ENCODE measurements around the gene EZR. TPM values are rescaled to one million over a fixed set of nuclear protein-coding genes. Genes with fewer than 3 reads are reported as not detected.

The EZR gene
- total RNA-seq, 2 donors from 2014 or later, result 257 to 424 TPM

GRCh38 chr6:158818581-158819212, 471 bp downstream of the EZR start:
- intact Hi-C loops (cut with DNase I), result loop anchor here (10.0 kb wide), 1 partner anchor 114 kb away; no protein-coding TSS in a partner anchor

DNA sequence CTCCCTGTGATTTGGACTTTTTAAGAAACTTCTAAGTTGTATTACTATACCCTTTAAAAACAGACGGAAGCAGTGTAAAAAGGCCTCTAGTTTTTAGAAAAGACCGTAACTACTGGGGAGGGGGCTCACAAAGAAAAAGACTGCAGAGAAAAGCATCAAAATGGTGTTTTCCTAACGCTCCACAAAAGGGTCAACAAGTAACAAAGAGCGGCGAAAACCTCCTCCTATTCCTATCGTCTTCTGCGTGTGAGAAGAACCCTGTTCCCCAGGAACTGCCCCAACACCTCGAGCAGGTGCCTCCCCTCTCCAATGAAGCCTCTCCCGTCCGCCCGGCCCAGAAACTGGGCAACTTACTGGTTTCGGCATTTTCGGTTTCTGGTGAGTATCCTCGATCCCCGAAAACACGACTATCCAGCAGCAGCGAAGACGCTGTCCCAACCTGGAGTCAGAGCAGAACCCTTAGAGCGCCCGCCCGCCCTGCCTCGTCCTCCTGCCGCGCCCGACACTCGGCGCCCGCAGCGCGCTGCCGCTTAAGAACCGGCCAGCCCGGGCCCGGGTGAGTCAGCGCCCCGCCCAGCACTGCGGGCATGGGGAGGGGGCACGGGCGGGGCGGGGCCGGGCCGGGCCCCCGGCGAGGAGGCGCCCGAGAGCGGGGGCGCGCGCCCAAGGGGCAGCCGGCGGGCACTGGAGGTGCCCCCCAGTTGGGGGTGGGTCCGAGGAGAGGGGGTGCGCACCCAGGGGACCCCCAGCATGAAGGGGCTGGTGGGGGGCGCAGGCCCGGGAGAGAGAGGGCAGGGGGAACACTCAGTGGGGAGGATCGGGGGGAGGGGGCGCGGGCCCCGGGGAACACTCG, 1.2 kb downstream of the EZR start:
- H3K36me3 ChIP-seq, result no peaks in the 10 kb centered on the region
- intact Hi-C loops (cut with DNase I), result loop anchor here (10.0 kb wide), 1 partner anchor 113 kb away; no protein-coding TSS in a partner anchor
- H3K27ac ChIP-seq, result peak overlapping the region; percentile 97
- peak; percentile 87 for DNase-seq
- no peaks in the 10 kb centered on the region for H3K27me3 ChIP-seq
- H3K9me3 ChIP-seq, result no peaks in the 10 kb centered on the region
- TF ChIP-seq CTCF (IDR thresholded peaks at IDR 0.05), result no peak
- H3K9ac ChIP-seq (ENCODE audit: low read depth in 2 of 2, low read length in 2 of 2), result peak overlapping the region; percentile 97
- H3K4me3 ChIP-seq, result peak overlapping the region; percentile 77
- peaks cover 4% of the 10 kb centered on the region for H3K4me1 ChIP-seq

More at GRCh38 chr6:158818581-158819212, 471 bp downstream of the EZR start:
- H3K36me3 ChIP-seq, result no peaks in the 10 kb centered on the region
- H3K27ac ChIP-seq, result peak overlapping the region; percentile 97
- TF ChIP-seq CTCF (IDR thresholded peaks at IDR 0.05), result no peak
- H3K9me3 ChIP-seq, result no peaks in the 10 kb centered on the region
- H3K27me3 ChIP-seq, result no peaks in the 10 kb centered on the region
- H3K4me3 ChIP-seq, result peak overlapping the region; percentile 77
- peak overlapping the region; percentile 71 to 97 for H3K9ac ChIP-seq (ENCODE audit: low read depth in 2 of 2, low read length in 2 of 2)
- peak; percentile 72 for DNase-seq
- H3K4me1 ChIP-seq, result no peaks in the 10 kb centered on the region

- H3K9ac ChIP-seq (ENCODE audit: low read depth in 2 of 2, low read length in 2 of 2), result peak overlapping the region; percentile 97
- H3K27ac ChIP-seq, result peak overlapping the region; percentile 97
- H3K4me1 ChIP-seq, result peaks cover 4% of the 10 kb centered on the region
- DNase-seq, result peak; percentile 68
- intact Hi-C loops (cut with DNase I), result loop anchor here (10.0 kb wide), 1 partner anchor 112 kb away; no protein-coding TSS in a partner anchor
- no peak for TF ChIP-seq CTCF (IDR thresholded peaks at IDR 0.05)
- no peaks in the 10 kb centered on the region for H3K27me3 ChIP-seq
- no peaks in the 10 kb centered on the region for H3K9me3 ChIP-seq
- H3K36me3 ChIP-seq, result no peaks in the 10 kb centered on the region
- H3K4me3 ChIP-seq, result peak overlapping the region; percentile 77
Measured at GRCh38 chr6:158816803-158817727, 2.1 kb downstream of the EZR start.

- Histone ChIP-seq H3K9ac (ENCODE audit: low read depth in 2 of 2, low read length in 2 of 2) (peak overlapping the region in 1 of 2 donors; percentile 97), H3K27me3 (no peaks in the 10 kb centered on the region), H3K36me3 (no peaks in the 10 kb centered on the region), H3K9me3 (no peaks in the 10 kb centered on the region), H3K4me1 (peaks cover 4% of the 10 kb centered on the region), H3K27ac (peak overlapping the region; percentile 97), H3K4me3 (peak overlapping the region; percentile 77)
- DNase-seq, result no peak
- TF ChIP-seq CTCF (IDR thresholded peaks at IDR 0.05), result no peak
- intact Hi-C loops (cut with DNase I), result loop anchor here (10.0 kb wide), 1 partner anchor 112 kb away; no protein-coding TSS in a partner anchor
Measured at GRCh38 chr6:158816329-158816728, 2.8 kb downstream of the EZR start.

DNA sequence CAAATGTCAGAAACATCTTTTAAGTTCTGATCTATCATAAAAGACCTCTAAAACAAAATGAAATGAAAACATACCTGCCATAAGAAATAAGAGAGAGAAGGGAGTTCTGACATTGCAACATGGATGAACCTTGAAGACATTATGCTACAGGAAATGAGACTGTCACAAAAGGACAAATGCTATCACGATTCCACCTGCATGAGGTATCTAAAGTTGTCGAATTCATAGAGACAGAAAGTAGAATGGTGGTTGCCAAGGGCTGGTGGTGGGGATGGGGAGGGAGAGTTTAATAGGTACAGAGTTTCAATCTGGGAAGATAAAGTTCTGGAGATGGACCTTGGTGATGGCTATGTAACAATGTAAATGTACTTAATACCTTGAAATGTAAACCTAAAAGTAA, 3.3 kb downstream of the EZR start:
- Histone ChIP-seq H3K27ac (no peak overlapping the region), H3K27me3 (no peaks in the 10 kb centered on the region), H3K9ac (ENCODE audit: low read depth in 2 of 2, low read length in 2 of 2) (peak overlapping the region in 1 of 2 donors; percentile 97), H3K9me3 (no peaks in the 10 kb centered on the region), H3K36me3 (no peaks in the 10 kb centered on the region), H3K4me1 (peaks cover 4% of the 10 kb centered on the region), H3K4me3 (peak overlapping the region; percentile 77)
- intact Hi-C loops (cut with DNase I), result loop anchor here (10.0 kb wide), 1 partner anchor 111 kb away; no protein-coding TSS in a partner anchor
- no peak for DNase-seq
- no peak for TF ChIP-seq CTCF (IDR thresholded peaks at IDR 0.05)

Data from colonic mucosa (tissue), 4 donors.